Measurements from ENCODE around the gene DDX56. TPM values are rescaled to one million over a fixed set of nuclear protein-coding genes. Genes with fewer than 3 reads are reported as not detected.

DDX56 gene
- total and polyA plus RNA-seq, 2 of the 13 experiments (the other 11 are each of a cell fraction or from before 2014, with no cell fraction given), result 82.6 to 120 TPM

- TF ChIP-seq ZNF660 (CRISPR knock-in tag; IDR thresholded peaks at IDR 0.05; ENCODE audit: borderline replicate concordance, low read depth) (no peak), IRF2 (CRISPR knock-in tag; IDR thresholded peaks at IDR 0.05) (peak; percentile 75; the same call in 1 of the 2 replicates), ZNF598 (CRISPR knock-in tag; IDR thresholded peaks at IDR 0.05; ENCODE audit: borderline replicate concordance) (0 out of 2 replicates have a peak, but pooled peaks have one; percentile 36), ATF7-NPFF (CRISPR knock-in tag; IDR thresholded peaks at IDR 0.05; ENCODE audit: low read depth) (peak; percentile 67), ZNF580 (CRISPR knock-in tag; IDR thresholded peaks at IDR 0.05; ENCODE audit: borderline replicate concordance, low read depth) (peak; percentile 84), PTBP1 (IDR thresholded peaks at IDR 0.05; ENCODE audit: low read depth, low read length, poor library complexity, severe bottlenecking) (peak; percentile 21), MEIS1 (CRISPR knock-in tag; IDR thresholded peaks at IDR 0.05; ENCODE audit: borderline replicate concordance) (peak; percentile 73; the same call in 1 of the 2 replicates), SMAD9 (CRISPR knock-in tag; IDR thresholded peaks at IDR 0.05) (no peak), NBN (conservative IDR thresholded peaks at IDR 0.05) (no peak), ZNF235 (CRISPR knock-in tag; IDR thresholded peaks at IDR 0.05; ENCODE audit: borderline replicate concordance) (0 out of 2 replicates have a peak, but pooled peaks have one; percentile 82), ZSCAN25 (CRISPR knock-in tag; IDR thresholded peaks at IDR 0.05) (peak; percentile 88), ZBED4 (CRISPR knock-in tag; IDR thresholded peaks at IDR 0.05; ENCODE audit: borderline replicate concordance) (peak; percentile 71), SIN3A (IDR thresholded peaks at IDR 0.05; ENCODE audit: borderline replicate concordance, low read depth, low read length) (peak; percentile 86), MIER3 (CRISPR knock-in tag; IDR thresholded peaks at IDR 0.05; ENCODE audit: borderline replicate concordance) (peak; percentile 89; the same call in 1 of the 2 replicates), ZNF644 (CRISPR knock-in tag; IDR thresholded peaks at IDR 0.05; ENCODE audit: low read depth) (no peak), ZNF572 (CRISPR knock-in tag; IDR thresholded peaks at IDR 0.05) (peak; percentile 96; the same call in 1 of the 2 replicates), ZNF737 (CRISPR knock-in tag; IDR thresholded peaks at IDR 0.05; ENCODE audit: borderline replicate concordance) (no peak; the same call in 1 of the 2 replicates)
- TF ChIP-seq, protein P1, sequence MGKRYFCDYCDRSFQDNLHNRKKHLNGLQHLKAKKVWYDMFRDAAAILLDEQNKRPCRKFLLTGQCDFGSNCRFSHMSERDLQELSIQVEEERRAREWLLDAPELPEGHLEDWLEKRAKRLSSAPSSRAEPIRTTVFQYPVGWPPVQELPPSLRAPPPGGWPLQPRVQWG (CRISPR knock-in tag; IDR thresholded peaks at IDR 0.05; ENCODE audit: borderline replicate concordance, low read depth), result no peak
- TF ChIP-seq, protein P2, sequence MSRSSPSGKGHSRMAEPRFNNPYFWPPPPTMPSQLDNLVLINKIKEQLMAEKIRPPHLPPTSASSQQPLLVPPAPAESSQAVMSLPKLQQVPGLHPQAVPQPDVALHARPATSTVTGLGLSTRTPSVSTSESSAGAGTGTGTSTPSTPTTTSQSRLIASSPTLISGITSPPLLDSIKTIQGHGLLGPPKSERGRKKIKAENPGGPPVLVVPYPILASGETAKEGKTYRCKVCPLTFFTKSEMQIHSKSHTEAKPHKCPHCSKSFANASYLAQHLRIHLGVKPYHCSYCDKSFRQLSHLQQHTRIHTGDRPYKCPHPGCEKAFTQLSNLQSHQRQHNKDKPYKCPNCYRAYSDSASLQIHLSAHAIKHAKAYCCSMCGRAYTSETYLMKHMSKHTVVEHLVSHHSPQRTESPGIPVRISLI (CRISPR knock-in tag; IDR thresholded peaks at IDR 0.05; ENCODE audit: borderline replicate concordance), result 0 out of 2 replicates have a peak, but pooled peaks have one; percentile 33
Measured at GRCh38 chr7:44541028-44541869, 32.5 kb downstream of the DDX56 start, which contains the start of gene NPC1L1 (continued).

All from HepG2 (cell line).